Transverse colon (tissue), 4 donors: Measurements from ENCODE around the gene UBXN10.

Experiments used
- EP300 ChIP-seq: sonication (generic); formaldehyde crosslinking; IDR thresholded peaks from one replicate; pipeline ENCODE4 v1.6.1; 2017; ENCODE audit warnings: antibody characterized with exemption, low read depth
- POLR2A ChIP-seq: fragments of 450-650 bp; IDR thresholded peaks from one replicate; pipeline ENCODE4 v1.6.1; 2016; ENCODE audit warnings: antibody characterized with exemption, mild to moderate bottlenecking, moderate library complexity
- POLR2AphosphoS5 ChIP-seq, 3 donors: sonication (generic); formaldehyde crosslinking; IDR thresholded peaks; one replicate each; pipeline ENCODE4 v1.6.1; 2016; ENCODE audit warnings: antibody characterized with exemption in 3 of 3
- TF ChIP-seq, protein P1 (sequence below), 5 experiments: fragments of 200-600 bp in 3 of 5; fragments of 450-650 bp in 2 of 5; sonication (generic) in 3 of 5; IDR thresholded peaks; 1 replicate in 2 of 5; 2 replicates in 3 of 5; pipeline ENCODE4 v1.5.1; 2016 to 2017; ENCODE audit warnings: antibody characterized with exemption in 5 of 5, inconsistent platforms in 3 of 5, mild to moderate bottlenecking in 2 of 5, moderate library complexity in 1 of 5

DNA sequence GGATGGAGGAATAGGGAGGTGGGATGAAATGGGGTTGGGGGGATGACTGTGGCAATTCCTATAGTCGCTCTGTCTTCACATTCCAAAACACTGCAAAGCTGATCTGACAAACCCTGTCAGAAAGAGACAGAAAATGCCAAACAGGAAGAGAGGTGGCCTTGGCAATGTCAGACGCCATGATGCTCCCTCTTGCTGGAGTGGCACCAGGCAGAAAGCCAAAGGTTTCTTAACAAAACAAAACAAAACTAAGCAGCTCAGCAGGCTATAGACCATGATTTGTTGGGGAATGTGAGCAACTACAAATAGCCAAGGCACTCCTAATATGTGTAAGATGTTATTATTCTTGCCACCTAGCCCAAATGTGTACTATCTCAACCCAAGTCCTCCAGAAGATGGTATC lies 43.3 kb downstream of the UBXN10 start:
- TF ChIP-seq, protein P1, sequence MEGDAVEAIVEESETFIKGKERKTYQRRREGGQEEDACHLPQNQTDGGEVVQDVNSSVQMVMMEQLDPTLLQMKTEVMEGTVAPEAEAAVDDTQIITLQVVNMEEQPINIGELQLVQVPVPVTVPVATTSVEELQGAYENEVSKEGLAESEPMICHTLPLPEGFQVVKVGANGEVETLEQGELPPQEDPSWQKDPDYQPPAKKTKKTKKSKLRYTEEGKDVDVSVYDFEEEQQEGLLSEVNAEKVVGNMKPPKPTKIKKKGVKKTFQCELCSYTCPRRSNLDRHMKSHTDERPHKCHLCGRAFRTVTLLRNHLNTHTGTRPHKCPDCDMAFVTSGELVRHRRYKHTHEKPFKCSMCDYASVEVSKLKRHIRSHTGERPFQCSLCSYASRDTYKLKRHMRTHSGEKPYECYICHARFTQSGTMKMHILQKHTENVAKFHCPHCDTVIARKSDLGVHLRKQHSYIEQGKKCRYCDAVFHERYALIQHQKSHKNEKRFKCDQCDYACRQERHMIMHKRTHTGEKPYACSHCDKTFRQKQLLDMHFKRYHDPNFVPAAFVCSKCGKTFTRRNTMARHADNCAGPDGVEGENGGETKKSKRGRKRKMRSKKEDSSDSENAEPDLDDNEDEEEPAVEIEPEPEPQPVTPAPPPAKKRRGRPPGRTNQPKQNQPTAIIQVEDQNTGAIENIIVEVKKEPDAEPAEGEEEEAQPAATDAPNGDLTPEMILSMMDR (IDR thresholded peaks at IDR 0.05), result no peak
- TF ChIP-seq POLR2A (no peak), POLR2AphosphoS5 (IDR thresholded peaks at IDR 0.05) (no peak), EP300 (no peak)
